Activated CD8-positive, alpha-beta memory T cell treated with anti-CD3 and anti-CD28 coated beads for 36 hours (primary cell): Measurements from ENCODE around the gene FAM124B. TPM values are rescaled to one million over a fixed set of nuclear protein-coding genes. Genes with fewer than 3 reads are reported as not detected.

Experiments used
- CTCF ChIA-PET: fragments of 350-600 bp; sonication (Branson Sonifier 250); formaldehyde crosslinking; loops from one replicate; lab custom pipeline; 2021; ENCODE audit warnings: antibody characterized with exemption; lab: Charles Lee
- POLR2A ChIA-PET: fragments of 350-600 bp; sonication (Branson Sonifier 250); formaldehyde crosslinking; loops from one replicate; lab custom pipeline; 2021; ENCODE audit warnings: antibody characterized with exemption; lab: Charles Lee
- total RNA-seq, 2 experiments: library from RNA; stranded (reverse); gene quantifications; one replicate each; pipeline ENCODE4 v1.2.3, GENCODE V29; 2021

The FAM124B gene
- total RNA-seq, 2 experiments from 2014 or later: 0.11 TPM; not detected in 1

DNA sequence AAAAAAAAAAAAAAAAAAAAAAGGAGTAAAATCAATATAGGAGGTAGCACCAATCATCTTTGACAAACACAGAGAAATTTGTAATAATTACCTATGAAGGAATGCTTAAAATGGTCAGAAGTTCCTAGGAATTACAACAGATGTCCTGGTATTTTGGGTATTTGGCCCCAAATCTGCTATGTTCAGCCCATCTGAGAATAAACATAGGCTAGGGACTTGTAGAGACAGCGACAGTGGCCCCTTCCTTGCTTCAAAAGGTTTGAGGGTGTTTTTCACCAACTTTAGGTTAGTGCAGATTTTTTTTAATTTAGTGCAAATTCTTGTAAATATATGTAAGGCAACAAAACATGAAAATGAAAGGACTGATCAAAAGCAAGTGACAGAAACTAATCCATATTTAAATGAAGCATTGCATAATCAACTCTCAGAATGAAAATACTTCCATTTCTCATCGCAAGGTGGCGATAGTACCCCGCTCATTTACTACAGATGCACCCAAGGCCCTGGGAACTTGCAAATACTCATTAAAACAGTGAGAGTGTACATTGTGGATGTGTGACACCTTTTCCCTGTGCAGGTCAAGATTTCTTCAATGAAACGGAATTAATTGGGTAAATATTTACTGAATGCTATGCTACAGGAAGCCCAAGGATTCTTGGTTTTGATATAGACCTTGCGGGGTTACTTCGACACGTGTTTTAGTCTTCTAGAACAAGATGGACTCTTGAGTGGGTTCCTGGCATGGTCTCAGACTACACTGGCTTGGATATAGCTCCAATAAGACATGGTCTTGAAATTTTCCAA lies 44.6 kb downstream of the FAM124B start:
- ChIA-PET POLR2A (no interaction called here), CTCF (interaction anchor here (0.6 to 1.9 kb wide), 2 partner anchors 17 to 294 kb away, joined by 3 to 6 read pairs; no protein-coding TSS in a partner anchor)

GRCh38 chr2:224354632-224355211 lies 47.2 kb downstream of the FAM124B start:
- CTCF ChIA-PET: interaction anchor here (1.4 kb wide), 1 partner anchor 295 kb away, joined by 3 read pairs; no protein-coding TSS in a partner anchor

DNA sequence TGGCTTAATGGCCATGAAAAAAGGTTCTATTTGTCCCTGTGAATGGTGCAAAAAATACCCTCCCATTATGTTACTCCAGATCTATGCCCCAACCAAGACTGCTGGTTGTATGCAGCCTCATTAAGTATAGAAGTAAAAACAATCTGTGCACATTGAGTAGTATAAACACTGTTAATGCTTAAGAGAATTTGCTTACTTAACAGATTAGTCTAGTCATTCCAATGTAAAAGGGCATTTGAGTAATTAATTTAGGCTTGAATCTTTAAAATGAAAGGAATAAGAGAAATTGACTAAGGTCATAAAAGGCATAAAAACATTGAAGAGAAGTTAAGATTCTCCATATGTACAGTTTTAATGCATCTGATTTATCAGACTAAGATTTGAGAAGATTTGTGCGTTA lies 51.2 kb downstream of the FAM124B start:
- ChIA-PET CTCF (no interaction called here), POLR2A (no interaction called here)

More at GRCh38 chr2:224354632-224355211, 47.2 kb downstream of the FAM124B start:
- POLR2A ChIA-PET: no interaction called here

GRCh38 chr2:224349396-224349795 lies 52.5 kb downstream of the FAM124B start:
- CTCF ChIA-PET: no interaction called here
- POLR2A ChIA-PET: no interaction called here

DNA sequence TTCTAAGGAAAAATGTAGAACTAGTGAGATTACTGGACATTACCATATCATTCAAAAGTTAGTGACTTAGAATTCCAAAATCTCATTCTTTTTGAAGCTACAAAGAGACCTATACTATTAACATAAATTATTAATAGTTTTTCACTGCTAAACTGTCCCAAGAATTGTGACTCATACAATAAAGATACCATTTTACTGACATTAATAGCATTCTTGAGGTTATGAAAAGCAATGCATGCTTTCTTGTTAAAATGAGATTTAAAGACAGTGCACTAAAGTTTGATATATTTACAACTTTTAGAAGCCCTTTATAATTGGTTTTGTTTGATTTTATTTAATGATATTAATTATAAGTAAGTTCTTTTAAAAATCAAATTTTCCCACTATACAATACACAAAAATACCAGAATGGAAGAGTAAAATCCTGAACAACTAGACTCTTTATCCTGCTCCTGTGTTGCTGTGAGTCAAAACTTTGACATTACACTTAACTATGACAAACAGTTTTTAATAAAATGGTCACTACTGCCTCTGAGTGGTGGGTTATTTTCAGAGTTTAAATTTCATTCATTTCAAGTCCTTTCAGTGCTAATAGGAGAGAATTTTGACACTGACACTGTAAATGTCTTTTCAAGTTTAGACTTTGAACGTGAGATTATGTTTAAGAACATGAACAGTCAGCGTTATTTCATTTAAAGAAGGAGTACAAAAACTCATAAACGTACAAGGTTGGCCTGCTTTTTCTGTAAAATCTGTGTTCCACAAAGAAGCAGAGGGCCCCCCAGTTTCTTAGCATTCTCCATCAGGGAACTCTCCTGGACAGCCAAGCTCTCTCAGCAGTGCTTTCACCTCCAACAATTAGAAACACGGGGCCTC lies 54.5 kb downstream of the FAM124B start:
- ChIA-PET CTCF (no interaction called here), POLR2A (no interaction called here)

- ChIA-PET CTCF (no interaction called here), POLR2A (no interaction called here)
Observed at GRCh38 chr2:224345492-224345891, 56.4 kb downstream of the FAM124B start.

GRCh38 chr2:224343226-224343625 lies 58.7 kb downstream of the FAM124B start:
- CTCF ChIA-PET: no interaction called here
- POLR2A ChIA-PET: no interaction called here

GRCh38 chr2:224335991-224336390 lies 65.9 kb downstream of the FAM124B start:
- ChIA-PET CTCF (no interaction called here), POLR2A (no interaction called here)

DNA sequence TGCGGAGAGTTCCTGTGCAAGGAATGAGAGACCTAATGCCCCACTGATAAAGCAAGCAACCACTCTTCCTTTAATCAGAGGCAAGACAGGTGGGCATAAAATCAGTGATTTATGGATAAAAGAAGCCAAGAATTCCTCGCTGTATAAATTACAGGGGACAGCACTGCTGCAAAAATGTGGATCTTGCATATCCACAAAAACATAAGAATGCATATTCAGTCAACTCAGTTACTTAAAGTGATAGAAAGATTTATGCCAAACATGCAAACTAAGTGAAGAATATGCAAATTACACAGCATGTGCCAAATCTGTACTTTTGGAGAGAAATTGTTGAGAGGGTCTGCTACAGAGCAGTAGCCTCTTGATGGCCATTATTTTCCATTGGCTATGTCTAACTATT lies 67.2 kb downstream of the FAM124B start:
- ChIA-PET CTCF (no interaction called here), POLR2A (no interaction called here)

DNA sequence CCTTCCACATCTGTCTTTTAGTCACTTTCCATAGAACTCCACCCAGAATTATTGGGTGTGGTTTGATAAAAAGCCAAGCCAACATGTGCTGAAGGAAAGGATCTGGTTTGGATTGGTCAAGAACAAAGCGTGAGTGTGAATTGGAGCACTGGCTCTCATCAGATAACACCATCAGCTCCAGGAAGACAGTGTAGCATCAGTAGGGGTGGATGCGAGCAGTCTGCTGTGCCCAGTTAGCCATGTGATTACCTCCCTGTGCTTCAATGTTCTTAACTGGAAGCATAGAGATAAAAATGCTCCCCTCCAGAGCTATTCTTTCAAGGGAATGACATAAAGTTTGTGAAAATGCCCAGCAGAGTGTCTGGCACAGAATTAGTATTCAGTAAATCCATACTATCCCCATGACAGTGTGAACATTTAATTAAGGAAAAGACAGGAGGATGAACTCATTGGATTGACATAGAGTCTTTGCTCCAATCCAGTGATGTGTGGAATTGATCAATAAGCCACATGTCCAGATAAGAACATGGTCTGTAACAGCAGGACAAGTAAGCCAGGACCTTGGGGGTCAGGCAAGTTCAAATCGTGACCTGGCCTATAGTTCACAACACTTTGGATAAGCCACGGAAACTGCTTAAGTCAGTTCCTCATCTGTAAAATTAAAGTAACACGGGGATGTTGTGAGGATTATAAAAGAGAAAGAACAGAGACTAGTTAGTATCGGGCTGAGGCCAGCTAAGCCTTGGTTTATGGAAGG lies 68.0 kb downstream of the FAM124B start:
- ChIA-PET POLR2A (no interaction called here), CTCF (no interaction called here)

DNA sequence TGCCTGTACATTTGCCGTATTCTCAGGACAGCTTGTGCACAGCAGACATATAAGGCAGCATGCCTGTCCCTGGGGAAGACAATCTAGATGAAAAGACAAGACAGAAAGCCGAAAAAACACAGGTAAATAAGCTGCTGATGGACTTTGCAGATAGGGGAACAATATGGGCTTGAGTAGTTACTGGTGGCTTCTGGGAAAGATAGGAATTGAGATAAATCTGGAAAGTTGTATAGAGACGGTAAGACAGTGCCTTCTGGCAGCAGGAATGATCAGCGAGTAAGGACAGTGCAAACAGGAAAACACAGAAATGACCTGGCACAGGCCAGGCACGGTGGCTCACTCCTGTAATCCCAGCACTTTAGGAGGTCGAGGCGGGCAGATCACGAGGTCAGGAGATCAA lies 70.2 kb downstream of the FAM124B start:
- ChIA-PET POLR2A (no interaction called here), CTCF (no interaction called here)

- POLR2A ChIA-PET: no interaction called here
- CTCF ChIA-PET: no interaction called here
Observed at GRCh38 chr2:224328798-224329197, 73.1 kb downstream of the FAM124B start.

Other genes with a start within 250 kb of the FAM124B start
- gene CUL3, start 183.3 kb upstream of the FAM124B start, total RNA-seq: 10 to 100 TPM; 89.6 to 93.7 TPM